Endodermal cell (in vitro differentiated cells): ENCODE results near the gene PPP2R5E. TPM values are rescaled to one million over a fixed set of nuclear protein-coding genes. Genes with fewer than 3 reads are reported as not detected.

Source experiments
- DNase-seq: peaks from one replicate; pipeline ENCODE4 v3.0.0-alpha.2; 2017
- H3K27ac ChIP-seq: 2 replicates; pipeline ENCODE4 v1.5.1; 2013; ENCODE audit warnings: mild to moderate bottlenecking, low read depth, low read length, moderate library complexity
- H3K27me3 ChIP-seq: 2 replicates; pipeline ENCODE4 v1.6.1; 2013; ENCODE audit warnings: mild to moderate bottlenecking, low read length, moderate library complexity; ENCODE audit not compliant: insufficient read depth, control insufficient read depth, poor library complexity, severe bottlenecking
- H3K36me3 ChIP-seq: 2 replicates; pipeline ENCODE4 v1.7.0; 2013; ENCODE audit warnings: mild to moderate bottlenecking, low read length, moderate library complexity; ENCODE audit not compliant: control insufficient read depth, insufficient read depth
- H3K4me1 ChIP-seq: one replicate; pipeline ENCODE4 v1.7.0; 2013; ENCODE audit warnings: low read length; ENCODE audit not compliant: control insufficient read depth, insufficient read depth
- H3K4me3 ChIP-seq: 2 replicates; pipeline ENCODE4 v1.5.1; 2013; ENCODE audit warnings: mild to moderate bottlenecking, low read length, moderate library complexity
- H3K9ac ChIP-seq: 2 replicates; pipeline ENCODE4 v1.6.1; 2013; ENCODE audit warnings: mild to moderate bottlenecking, low read length, moderate library complexity; ENCODE audit not compliant: poor library complexity, severe bottlenecking; ENCODE audit errors: extremely low read depth
- H3K9me3 ChIP-seq: 2 replicates; pipeline ENCODE4 v1.6.1; 2013; ENCODE audit warnings: mild to moderate bottlenecking, low read length, moderate library complexity; ENCODE audit not compliant: control insufficient read depth
- H3K27ac Mint-ChIP-seq: 2 replicates; pipeline ENCODE4 v1.8.0; 2020; ENCODE audit warnings: mixed read lengths
- H3K27me3 Mint-ChIP-seq: 2 replicates; pipeline ENCODE4 v1.8.0; 2021; ENCODE audit warnings: mild to moderate bottlenecking, mixed read lengths; ENCODE audit not compliant: insufficient read depth
- H3K36me3 Mint-ChIP-seq: 2 replicates; pipeline ENCODE4 v1.8.0; 2020; ENCODE audit warnings: low read depth, mixed read lengths
- H3K4me1 Mint-ChIP-seq: 2 replicates; pipeline ENCODE4 v1.8.0; 2020; ENCODE audit warnings: mixed read lengths
- H3K4me3 Mint-ChIP-seq: 2 replicates; pipeline ENCODE4 v1.8.0; 2020; ENCODE audit warnings: mild to moderate bottlenecking, moderate library complexity, mixed read lengths
- H3K9me3 Mint-ChIP-seq: 2 replicates; pipeline ENCODE4 v1.8.0; 2020; ENCODE audit warnings: mild to moderate bottlenecking, mixed read lengths
- WGBS, 2 experiments: methylation state at CpG; one replicate each; pipeline versions ENCODE4 v1.1.5 to v1.1.7; 2013; ENCODE audit warnings: missing lambda C conversion rate in 2 of 2, mixed read lengths in 1 of 2; ENCODE audit not compliant: insufficient coverage in 1 of 2, insufficient read length in 1 of 2; 5-methylcytosine and 5-hydroxymethylcytosine counted together
- total RNA-seq, 2 donors: library from RNA; stranded (reverse); fragmentation: NEBNext Ultra II Directional in 1 of 2; extraction: Animal tissue kit (Norgen Biotek cat#: 25700) in 1 of 2; gene quantifications; 2 replicates in 1 of 2; 3 replicates in 1 of 2; pipeline ENCODE4 v1.2.1, GENCODE V29; 2021
- TF ChIP-seq, protein P1 (sequence below): fragments of 200-600 bp; sonication (generic); conservative IDR thresholded peaks from 2 replicates; pipeline ENCODE4 v1.5.0; 2021; ENCODE audit warnings: antibody characterized with exemption, mild to moderate bottlenecking

PPP2R5E gene
- total RNA-seq, 2 donors from 2014 or later, result 61.1 to 63.8 TPM

DNA sequence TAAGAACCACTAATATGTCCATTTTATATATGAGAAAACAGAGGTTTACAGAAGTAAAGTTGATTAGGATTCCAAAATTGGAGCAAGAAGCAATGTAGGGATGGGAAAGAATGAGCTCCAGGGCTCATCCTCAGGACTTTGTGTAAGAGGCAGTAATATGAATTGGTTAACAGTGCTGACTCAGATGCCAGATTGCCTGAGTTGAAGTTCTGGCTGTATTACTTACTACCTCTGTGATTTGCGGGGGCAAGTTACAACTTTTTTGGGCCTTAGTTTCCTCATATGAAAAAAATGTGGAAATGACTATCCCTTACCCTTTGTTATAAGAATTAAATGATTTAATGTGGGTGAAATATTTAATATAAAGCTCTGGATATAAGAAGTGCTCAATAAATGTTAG lies 35.1 kb upstream of the PPP2R5E start:
- TF ChIP-seq, protein P1, sequence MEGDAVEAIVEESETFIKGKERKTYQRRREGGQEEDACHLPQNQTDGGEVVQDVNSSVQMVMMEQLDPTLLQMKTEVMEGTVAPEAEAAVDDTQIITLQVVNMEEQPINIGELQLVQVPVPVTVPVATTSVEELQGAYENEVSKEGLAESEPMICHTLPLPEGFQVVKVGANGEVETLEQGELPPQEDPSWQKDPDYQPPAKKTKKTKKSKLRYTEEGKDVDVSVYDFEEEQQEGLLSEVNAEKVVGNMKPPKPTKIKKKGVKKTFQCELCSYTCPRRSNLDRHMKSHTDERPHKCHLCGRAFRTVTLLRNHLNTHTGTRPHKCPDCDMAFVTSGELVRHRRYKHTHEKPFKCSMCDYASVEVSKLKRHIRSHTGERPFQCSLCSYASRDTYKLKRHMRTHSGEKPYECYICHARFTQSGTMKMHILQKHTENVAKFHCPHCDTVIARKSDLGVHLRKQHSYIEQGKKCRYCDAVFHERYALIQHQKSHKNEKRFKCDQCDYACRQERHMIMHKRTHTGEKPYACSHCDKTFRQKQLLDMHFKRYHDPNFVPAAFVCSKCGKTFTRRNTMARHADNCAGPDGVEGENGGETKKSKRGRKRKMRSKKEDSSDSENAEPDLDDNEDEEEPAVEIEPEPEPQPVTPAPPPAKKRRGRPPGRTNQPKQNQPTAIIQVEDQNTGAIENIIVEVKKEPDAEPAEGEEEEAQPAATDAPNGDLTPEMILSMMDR, result no peak
- 93% methylated on average over 1 of the region's 1 CpG; no CpG with 5 or more reads in 1 of the 2 experiments for WGBS, 2 experiments
- no peaks in the 10 kb centered on the region for H3K36me3 Mint-ChIP-seq
- H3K4me1 Mint-ChIP-seq, result no peaks in the 10 kb centered on the region
- Histone ChIP-seq H3K27ac (no peak overlapping the region), H3K9me3 (no peaks in the 10 kb centered on the region), H3K27me3 (no peaks in the 10 kb centered on the region), H3K4me1 (no peaks in the 10 kb centered on the region), H3K36me3 (no peaks in the 10 kb centered on the region), H3K9ac (no peak overlapping the region), H3K4me3 (no peak overlapping the region)
- H3K27me3 Mint-ChIP-seq, result no peaks in the 10 kb centered on the region
- H3K4me3 Mint-ChIP-seq, result no peak overlapping the region
- DNase-seq, result no peak
- no peaks in the 10 kb centered on the region for H3K9me3 Mint-ChIP-seq
- no peak overlapping the region for H3K27ac Mint-ChIP-seq

DNA sequence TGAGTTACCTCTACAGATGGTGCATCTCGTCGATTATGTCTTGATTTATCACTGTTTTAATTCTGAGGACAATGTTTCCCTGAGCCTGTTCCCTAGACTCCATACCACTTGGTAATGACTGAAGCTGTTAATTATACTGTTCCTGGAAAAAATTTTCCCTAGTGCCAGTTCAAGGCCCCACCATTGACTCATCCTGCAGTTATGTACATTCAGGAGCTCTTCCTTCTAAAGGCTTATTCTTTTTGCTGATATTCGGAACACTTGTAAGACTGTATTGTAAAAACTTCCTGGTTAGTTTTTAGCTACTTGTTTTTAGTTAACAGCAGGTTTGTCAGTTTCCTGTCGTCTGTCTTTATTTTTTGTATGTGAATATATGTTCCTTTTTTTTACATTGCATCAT lies 30.4 kb upstream of the PPP2R5E start:
- H3K9ac ChIP-seq, result no peak overlapping the region
- WGBS, 2 experiments, result 93 to 100% methylated on average over 2 to 3 of the region's 4 CpGs
- no peak overlapping the region for H3K4me3 Mint-ChIP-seq

DNA sequence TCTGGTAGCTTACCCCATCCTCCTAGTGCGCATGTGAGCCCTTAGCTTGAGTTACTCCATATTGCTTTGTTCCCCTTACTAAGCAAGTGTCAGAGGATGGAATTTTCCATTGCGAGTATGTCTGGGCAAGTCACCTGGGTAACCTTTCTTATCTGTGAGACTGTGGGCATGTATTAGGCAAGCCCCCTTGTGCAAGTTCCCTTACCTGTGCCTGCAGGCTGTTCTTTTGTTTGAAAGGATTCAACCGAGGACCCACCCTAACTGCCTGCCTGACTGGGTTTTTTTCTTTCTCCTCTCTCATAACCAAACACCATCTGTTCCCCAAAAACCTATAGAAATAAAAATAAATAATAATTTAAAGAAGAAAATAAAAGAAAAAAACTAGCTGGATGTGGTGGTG lies 22.3 kb upstream of the PPP2R5E start:
- Mint-ChIP-seq H3K4me3 (no peak overlapping the region), H3K36me3 (no peaks in the 10 kb centered on the region), H3K4me1 (no peaks in the 10 kb centered on the region), H3K9me3 (no peaks in the 10 kb centered on the region), H3K27ac (no peak overlapping the region), H3K27me3 (no peaks in the 10 kb centered on the region)
- no peak for DNase-seq
- H3K27ac ChIP-seq, result no peak overlapping the region
- H3K27me3 ChIP-seq, result no peaks in the 10 kb centered on the region
- H3K9me3 ChIP-seq, result no peaks in the 10 kb centered on the region
- H3K4me1 ChIP-seq, result no peaks in the 10 kb centered on the region
- H3K4me3 ChIP-seq, result no peak overlapping the region
- TF ChIP-seq, protein P1, result no peak
- no peaks in the 10 kb centered on the region for H3K36me3 ChIP-seq
- 89% methylated on average over 3 of the region's 3 CpGs; no CpG with 5 or more reads in 1 of the 2 experiments for WGBS, 2 experiments
- no peak overlapping the region for H3K9ac ChIP-seq

More for the DNA sequence above, 30.4 kb upstream of the PPP2R5E start:
- H3K27me3 Mint-ChIP-seq, result no peaks in the 10 kb centered on the region
- DNase-seq, result no peak
- TF ChIP-seq, protein P1, result no peak
- no peaks in the 10 kb centered on the region for H3K4me1 ChIP-seq
- no peak overlapping the region for H3K4me3 ChIP-seq
- H3K4me1 Mint-ChIP-seq, result no peaks in the 10 kb centered on the region
- H3K27me3 ChIP-seq, result no peaks in the 10 kb centered on the region
- H3K36me3 Mint-ChIP-seq, result no peaks in the 10 kb centered on the region
- H3K36me3 ChIP-seq, result no peaks in the 10 kb centered on the region
- no peaks in the 10 kb centered on the region for H3K9me3 ChIP-seq
- no peaks in the 10 kb centered on the region for H3K9me3 Mint-ChIP-seq
- no peak overlapping the region for H3K27ac ChIP-seq
- H3K27ac Mint-ChIP-seq, result no peak overlapping the region
